G401.6 (cell line): ENCODE data around the gene SFXN3.
A peak's percentile ranks its signal among the peaks of the same experiment; 100 is the strongest.
"Not testable (repeated sequence)": the region's sequence is repeated elsewhere in the genome, so short reads cannot be mapped to it uniquely, and the experiment has no call there.

Experiments
- FAIRE-seq: peaks from 2 replicates; lab custom pipeline; 2012; peaks lifted over from hg19 to GRCh38; lab: Jason Lieb, UNC

The SFXN3 gene

DNA sequence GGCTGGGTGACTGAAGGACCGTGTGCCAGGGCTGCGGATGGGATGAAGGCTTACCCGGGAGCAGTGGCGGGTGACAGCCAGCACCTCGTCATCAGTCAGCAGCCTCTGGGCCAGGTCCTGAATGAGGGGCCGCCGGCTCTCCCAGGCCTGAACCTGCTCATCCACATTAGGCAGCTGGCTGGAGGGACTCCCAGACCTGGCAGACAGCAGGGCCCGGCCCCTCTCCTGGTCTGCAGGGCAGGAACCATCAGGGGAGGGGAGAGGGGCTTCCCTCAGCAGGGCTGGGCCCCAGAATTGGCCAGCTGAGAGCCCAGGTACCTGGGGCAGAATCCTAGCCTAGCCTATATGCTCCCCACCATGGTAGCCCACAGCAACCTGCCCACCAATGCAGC is 15.5 kb upstream of the SFXN3 start:
- FAIRE-seq = no peak

DNA sequence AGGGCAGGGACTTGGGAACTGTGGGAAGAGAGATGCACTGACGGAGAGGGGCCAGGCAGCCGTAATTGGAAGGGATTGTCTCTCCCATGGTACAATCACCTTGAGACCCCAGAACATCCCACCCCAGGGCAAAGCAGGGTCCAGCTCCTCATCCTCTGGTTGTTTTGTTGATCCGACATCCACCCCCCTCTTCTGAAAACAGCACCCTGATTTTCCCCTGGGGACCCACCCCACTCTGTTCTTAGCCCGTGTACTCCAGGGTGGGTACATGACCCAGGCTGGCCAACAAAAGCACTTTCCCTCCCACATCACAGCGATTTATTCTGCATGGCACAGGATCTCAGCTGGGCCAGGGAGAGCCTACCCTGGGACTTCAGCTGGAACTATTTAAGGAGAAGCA is 14.2 kb upstream of the SFXN3 start:
- FAIRE-seq = no peak

GRCh38 chr10:101018118-101018599 is 12.9 kb upstream of the SFXN3 start:
- FAIRE-seq = no peak

- FAIRE-seq = peak; percentile 21
Observed at GRCh38 chr10:101018600-101019439, 12.2 kb upstream of the SFXN3 start.

DNA sequence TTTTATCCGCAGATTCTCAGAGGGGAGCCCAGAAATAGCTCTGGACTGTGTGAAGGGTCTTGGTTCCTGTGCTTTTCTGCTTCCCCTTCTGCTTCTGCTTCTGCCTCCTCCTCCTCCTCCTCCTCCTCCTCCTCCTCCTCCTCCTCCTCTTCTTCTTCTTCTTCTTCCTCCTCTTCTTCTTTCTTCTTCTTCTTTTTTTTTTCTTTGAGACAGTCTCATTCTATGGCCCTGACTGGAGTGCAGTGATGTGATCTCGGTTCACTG is 11.7 kb upstream of the SFXN3 start:
- no peak for FAIRE-seq

DNA sequence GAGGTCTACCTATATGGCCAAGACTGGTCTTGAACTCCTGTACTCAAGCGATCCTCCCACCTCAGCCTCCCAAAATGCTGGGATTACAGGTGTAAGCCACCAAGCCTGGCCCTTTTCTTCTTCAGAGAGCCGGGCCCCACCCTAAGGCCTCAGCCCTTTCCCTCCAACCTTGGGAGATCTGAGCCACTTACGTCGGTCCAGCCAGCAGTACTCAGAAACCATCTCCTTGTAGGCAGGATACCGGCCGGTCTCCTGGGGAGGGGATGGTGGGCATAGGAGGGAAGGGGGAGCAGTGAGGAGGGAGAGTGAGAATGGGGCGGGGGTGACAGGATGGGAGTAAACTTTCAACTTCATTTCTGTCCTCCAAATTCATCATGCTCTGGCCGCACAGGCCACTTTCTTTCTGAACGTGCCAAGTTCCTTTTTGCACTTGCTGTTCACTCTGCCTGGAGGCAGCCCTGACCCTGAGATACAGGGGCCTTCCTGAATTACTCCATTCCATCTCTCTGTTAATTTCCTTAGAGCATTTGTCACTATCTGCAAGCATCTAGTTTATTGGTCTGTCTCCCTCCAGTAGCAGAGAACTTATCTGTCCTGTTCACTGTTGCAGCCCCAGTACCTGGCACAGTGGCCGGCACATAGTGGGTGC is 10.5 kb upstream of the SFXN3 start:
- no peak for FAIRE-seq

GRCh38 chr10:101021239-101021638 is 9.8 kb upstream of the SFXN3 start:
- no peak for FAIRE-seq

DNA sequence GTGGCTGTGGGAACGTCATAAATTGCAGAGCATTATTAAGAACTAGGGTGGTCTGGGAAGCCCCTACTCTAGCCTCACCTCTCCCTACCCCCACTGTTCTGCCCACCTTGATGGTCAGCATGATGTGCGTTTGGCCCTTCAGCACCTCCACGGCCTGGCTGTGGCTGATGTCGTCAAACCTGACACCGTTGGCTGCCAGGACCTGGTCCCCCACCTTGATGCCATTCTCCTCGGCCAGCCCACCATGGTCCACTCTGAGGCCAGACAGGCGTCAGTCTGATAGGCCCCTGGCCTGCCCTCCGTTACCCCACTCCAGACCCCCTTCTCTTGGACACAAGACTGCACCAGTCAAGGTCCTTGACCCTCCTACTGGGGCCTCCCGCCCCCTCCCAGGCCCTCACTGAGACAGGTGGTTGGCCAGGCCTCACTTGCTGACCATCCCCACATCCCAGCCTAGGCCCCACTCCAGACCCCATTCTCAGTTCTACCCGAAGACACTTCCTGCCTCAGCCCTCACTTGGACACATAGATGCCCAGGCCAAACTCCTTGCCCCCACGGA is 9.3 kb upstream of the SFXN3 start:
- FAIRE-seq = no peak

GRCh38 chr10:101022967-101023705 is 7.9 kb upstream of the SFXN3 start:
- no peak for FAIRE-seq

DNA sequence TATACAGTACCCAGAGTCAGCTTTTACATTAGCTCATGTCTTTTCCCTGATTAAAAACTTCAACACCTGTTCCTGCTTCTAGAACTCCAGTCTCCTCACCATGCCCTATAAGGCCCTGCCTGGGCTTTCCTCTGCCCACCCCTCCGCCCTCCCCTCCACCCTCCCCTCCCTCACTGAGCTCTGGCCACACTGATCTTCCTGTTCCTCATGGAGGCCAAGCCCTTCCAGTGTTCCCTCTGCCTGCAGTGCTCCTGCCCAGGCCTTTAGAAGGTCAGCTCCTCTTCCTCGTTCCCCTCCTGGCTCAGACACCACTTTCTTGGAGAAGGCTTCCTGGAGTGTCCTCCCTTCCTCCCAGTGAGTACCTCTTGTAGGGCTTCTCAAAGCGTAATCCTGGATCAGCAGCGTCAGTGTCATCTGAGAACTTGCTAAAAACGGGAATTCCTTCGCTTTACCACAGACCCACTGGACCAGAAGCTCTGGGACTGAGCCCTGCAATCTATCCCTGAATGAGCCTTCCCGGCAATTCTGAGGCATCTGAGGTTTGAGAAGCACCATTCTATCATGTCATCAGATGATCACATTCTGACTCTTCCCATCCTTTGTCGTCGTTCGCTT is 3.8 kb upstream of the SFXN3 start:
- no peak for FAIRE-seq

DNA sequence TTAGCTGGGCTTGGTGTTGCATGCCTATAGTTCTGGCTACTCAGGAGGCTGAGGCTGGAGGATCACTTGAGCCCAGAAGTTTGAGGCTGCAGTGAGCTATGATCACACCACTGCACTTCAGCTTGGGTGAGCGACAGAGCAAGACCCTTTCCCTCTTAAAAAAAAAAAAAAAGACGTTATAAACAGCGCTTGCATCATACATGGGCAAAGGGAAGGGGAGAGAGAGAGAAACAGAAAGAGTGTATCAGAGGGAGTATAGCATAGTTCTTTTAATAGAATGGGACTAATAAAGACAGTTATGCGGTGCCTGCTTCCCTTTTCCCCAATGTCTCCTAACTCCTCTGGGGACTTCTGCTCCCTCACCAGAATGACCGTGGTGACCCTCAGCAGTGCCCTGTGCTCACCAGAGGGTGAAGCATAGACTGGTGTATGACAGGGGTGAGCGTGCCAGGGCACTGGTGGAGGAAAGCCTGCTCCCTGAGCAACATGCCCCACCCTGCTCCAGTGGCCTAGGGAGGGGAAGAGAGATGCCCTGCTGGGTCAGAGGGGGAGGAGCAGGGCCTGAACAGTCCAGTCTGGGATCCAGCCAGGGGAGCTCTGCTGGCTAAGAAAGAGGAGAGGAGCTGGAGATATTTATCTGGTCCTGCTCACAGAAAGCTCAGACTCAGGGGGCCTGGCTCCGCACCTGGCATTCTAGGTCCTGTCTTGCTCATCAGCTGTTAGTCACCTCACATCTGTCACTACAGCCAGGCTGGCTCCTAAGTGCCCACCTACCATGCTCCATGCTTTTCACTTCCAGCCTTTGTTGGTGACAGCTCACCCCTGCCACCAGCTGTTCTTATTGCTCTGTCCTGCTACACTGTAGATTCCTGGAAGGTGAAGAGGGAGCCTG is 2.3 kb upstream of the SFXN3 start:
- FAIRE-seq = no peak

DNA sequence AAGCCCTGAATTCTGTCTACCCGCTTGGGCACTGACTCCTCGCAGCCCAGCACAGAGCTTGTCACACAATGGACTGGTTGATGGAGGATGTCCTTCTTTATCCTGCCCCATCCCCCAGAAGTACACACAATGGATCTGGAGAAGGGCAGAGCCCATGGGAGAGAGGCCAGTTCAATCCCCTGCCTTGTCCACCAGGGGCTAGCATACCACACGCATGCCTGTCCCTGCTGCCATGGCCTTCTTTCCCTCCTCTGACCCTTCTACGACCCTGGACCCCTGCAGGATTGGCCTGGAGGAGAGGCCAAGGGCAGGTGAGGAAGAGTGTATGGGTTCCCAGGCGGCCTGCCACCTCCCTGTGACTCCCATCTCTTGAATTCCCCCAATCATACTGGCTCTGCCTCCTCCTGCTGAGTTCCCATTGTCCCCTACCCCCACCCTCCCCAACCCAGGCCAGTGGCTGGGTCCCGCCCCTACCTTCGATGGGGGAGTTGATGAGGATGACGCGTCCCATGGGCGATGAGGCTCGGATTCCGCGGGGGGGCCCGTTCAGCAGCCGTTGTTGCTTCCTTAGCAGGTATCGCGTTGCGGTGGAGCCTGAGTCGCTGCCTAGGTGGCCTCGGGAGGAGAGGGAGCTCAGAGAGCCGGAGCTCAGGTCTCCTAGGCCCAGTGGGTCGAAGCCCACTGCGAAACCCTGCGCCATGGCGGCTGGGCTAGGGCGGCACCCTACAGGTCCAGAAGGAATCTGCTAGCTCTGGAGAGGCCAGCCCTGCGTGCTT is 1.3 kb upstream of the SFXN3 start:
- no peak for FAIRE-seq

DNA sequence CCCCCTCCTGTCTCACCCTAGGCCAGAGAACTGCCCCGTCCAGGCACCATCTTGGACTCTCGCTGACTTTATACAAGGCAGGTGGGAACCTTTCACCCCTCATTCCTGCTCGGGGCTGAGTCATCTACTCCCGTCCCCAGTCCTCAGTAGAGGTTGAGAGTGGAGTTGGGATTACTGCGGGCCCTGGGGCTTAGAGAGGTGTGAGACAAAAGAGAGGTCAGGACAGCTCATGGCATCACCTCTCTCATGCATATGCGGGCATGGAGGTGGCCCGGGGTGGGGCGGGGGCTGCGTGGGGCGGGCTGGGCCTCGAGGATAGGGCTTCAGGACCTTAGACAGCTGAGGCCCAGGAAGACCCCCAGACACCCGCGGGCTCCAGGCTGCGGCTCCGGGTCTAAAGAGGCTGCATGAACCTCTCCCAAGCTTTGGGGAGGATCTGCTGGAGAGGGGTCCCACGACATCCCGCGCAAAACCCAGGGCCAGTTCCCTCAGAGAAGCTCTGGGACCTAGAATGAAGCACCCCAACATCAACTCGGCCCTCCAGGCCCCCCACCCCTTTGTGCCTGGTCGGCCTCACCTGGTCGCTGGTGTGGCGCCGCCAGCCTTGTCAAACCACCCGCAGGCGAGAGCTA is 422 bp upstream of the SFXN3 start:
- no peak for FAIRE-seq

DNA sequence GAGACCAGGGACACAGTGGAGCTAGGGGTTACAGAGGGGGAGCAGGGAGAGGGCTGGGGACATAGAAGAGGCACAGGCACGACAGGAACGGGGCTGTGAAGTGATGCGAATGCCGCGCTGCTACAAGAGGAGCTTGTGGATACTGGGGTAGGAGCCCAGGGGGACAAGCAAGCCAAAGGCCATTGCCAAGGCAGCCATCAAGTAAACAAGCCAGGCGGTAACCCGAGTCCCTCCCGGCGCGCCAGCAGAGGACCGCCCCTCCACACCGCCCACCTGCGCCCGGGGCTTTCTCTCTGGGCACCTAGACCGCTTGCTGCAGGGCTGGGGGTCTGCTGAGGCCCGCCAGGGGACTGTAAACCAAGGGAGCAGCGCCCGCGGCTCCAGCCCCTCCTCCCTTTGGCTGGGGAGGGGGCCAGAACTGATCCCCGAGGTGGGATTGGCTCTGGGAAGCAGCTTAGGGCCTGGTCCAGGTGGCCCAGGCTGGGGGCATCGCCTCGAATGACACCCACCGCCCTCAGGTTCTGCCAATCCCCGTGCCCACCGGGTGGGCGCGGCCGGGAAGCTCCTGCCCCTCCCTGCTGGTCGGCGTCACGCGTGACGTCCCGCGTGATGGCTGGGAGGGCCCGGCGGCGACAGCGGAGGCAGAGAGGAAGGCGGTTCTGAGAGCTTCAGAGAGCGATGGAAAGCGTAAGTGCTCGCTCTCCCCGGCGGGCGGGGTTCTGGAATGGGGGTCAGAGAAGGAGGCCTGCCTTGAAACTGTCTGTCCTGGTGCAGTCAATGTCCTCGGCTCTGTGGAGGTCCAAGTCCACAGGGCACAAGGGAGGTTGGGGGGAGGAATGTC is 982 bp downstream of the SFXN3 start:
- FAIRE-seq = no peak

GRCh38 chr10:101032637-101033224 is 1.7 kb downstream of the SFXN3 start:
- no peak for FAIRE-seq

DNA sequence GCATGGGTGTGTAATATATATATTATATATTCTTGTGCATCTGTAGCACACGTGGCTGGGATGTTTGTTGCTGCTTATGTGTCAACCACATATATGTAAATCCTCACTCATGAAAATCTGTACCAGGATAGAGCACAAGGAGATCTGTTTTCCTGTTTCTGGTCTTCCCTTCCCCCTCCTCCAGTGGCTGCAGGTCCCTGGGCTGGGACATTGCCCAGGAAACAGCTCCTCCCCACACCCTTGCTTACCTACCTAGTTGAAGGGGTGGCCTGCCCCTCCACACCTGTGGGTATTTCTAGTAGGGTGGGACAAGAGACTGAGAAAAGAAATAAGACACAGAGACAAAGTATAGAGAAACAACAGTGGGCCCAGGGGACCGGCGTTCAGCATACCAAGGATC is 2.2 kb downstream of the SFXN3 start:
- no peak for FAIRE-seq

GRCh38 chr10:101034404-101034803 is 3.4 kb downstream of the SFXN3 start:
- FAIRE-seq = not testable (repeated sequence)

DNA sequence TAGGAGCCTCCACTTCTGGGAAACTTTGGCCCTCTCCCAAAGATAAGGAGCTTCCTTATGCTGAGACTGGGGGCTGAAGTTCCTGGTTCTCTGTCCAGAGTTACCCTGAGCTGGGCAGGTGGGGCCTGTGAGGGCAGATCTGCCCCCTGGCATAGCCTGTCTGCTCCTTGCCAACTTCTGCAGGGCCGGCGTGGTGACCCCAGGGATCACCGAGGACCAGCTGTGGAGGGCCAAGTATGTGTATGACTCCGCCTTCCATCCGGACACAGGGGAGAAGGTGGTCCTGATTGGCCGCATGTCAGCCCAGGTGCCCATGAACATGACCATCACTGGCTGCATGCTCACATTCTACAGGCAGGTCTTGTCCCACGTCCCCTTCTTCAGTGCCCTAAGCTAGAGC is 4.3 kb downstream of the SFXN3 start:
- no peak for FAIRE-seq
